Hepatocyte (in vitro differentiated cells): ENCODE results near the gene IL23R. TPM values are rescaled to one million over a fixed set of nuclear protein-coding genes. Genes with fewer than 3 reads are reported as not detected.

Source experiments
- DNase-seq: peaks from one replicate; pipeline ENCODE4 v3.0.0-alpha.2; 2016; ENCODE audit warnings: low spot score
- H2AFZ ChIP-seq: fragments of 200-600 bp; sonication (generic); 2 replicates; pipeline ENCODE4 v1.6.0; 2016; ENCODE audit warnings: antibody characterized with exemption, mild to moderate bottlenecking
- H3K27ac ChIP-seq: fragments of 200-600 bp; sonication (generic); 2 replicates; pipeline ENCODE4 v1.5.1; 2016; ENCODE audit warnings: mild to moderate bottlenecking
- H3K27me3 ChIP-seq: fragments of 200-600 bp; sonication (generic); 2 replicates; pipeline ENCODE4 v1.6.1; 2016
- H3K36me3 ChIP-seq: fragments of 200-600 bp; sonication (generic); replicated peaks from 2 replicates; pipeline ENCODE4 v1.5.1; 2016; ENCODE audit warnings: low read depth; ENCODE audit not compliant: insufficient read depth
- H3K4me1 ChIP-seq: fragments of 200-600 bp; sonication (generic); 2 replicates; pipeline ENCODE4 v1.5.1; 2016; ENCODE audit warnings: mild to moderate bottlenecking, moderate library complexity; ENCODE audit not compliant: insufficient read depth
- H3K4me2 ChIP-seq: fragments of 200-600 bp; sonication (generic); 2 replicates; pipeline ENCODE4 v1.6.0; 2016
- H3K4me3 ChIP-seq: fragments of 200-600 bp; sonication (generic); 2 replicates; pipeline ENCODE4 v1.5.1; 2016; ENCODE audit warnings: mild to moderate bottlenecking
- H3K79me2 ChIP-seq: fragments of 200-600 bp; sonication (generic); 2 replicates; pipeline ENCODE4 v1.6.0; 2017; ENCODE audit warnings: mild to moderate bottlenecking
- H3K9me2 ChIP-seq: fragments of 200-600 bp; sonication (generic); replicated peaks from 2 replicates; pipeline ENCODE4 v1.6.0; 2017; ENCODE audit warnings: mild to moderate bottlenecking; ENCODE audit not compliant: insufficient read depth
- H3K9me3 ChIP-seq: fragments of 200-600 bp; sonication (generic); 2 replicates; pipeline ENCODE4 v1.5.1; 2016; ENCODE audit warnings: low read depth, mild to moderate bottlenecking
- H4K20me1 ChIP-seq: fragments of 200-600 bp; sonication (generic); 2 replicates; pipeline ENCODE4 v1.6.0; 2016; ENCODE audit warnings: mild to moderate bottlenecking; ENCODE audit not compliant: insufficient read depth, poor library complexity, severe bottlenecking
- CTCF ChIP-seq: fragments of 200-600 bp; sonication (generic); IDR thresholded peaks from 2 replicates; pipeline ENCODE4 v1.5.1; 2016; ENCODE audit warnings: antibody characterized with exemption, mild to moderate bottlenecking; ENCODE audit not compliant: poor library complexity
- EZH2 ChIP-seq: fragments of 200-600 bp; sonication (generic); IDR thresholded peaks from 2 replicates; pipeline ENCODE4 v1.6.1; 2016; ENCODE audit warnings: antibody characterized with exemption, mild to moderate bottlenecking, borderline replicate concordance
- EZH2phosphoT487 ChIP-seq: fragments of 200-600 bp; sonication (generic); IDR thresholded peaks from one replicate; pipeline ENCODE4 v1.6.1; 2018; ENCODE audit warnings: antibody characterized with exemption, mild to moderate bottlenecking, low read depth, moderate library complexity; ENCODE audit not compliant: unreplicated experiment, severe bottlenecking
- WGBS: methylation state at CpG from one replicate; pipeline ENCODE4 v1.1.6; 2016; ENCODE audit warnings: low lambda C conversion rate; ENCODE audit errors: missing lambda C conversion rate; 5-methylcytosine and 5-hydroxymethylcytosine counted together
- polyA plus RNA-seq: library from polyadenylated mRNA; unstranded; fragments of >200 nt; fragmentation: Nextera tagmentation; extraction: Ambion mirVana; gene quantifications from 2 replicates; pipeline ENCODE4 v1.2.1, GENCODE V29; 2016
- total RNA-seq: library from RNA; depleted of rRNA; stranded (reverse); fragments of >200 nt; gene quantifications from 2 replicates; pipeline ENCODE4 v1.2.3, GENCODE V29; 2014

Gene IL23R
- total and polyA plus RNA-seq, 2 experiments from 2014 or later: 0.20 TPM; not detected in 1

GRCh38 chr1:67264152-67264551 lies 97.9 kb downstream of the IL23R start:
- DNase-seq: no peak
- H3K4me2 ChIP-seq: no peak overlapping the region
- no peak overlapping the region for H3K4me3 ChIP-seq
- no peaks in the 10 kb centered on the region for H4K20me1 ChIP-seq
- no peaks in the 10 kb centered on the region for H3K79me2 ChIP-seq
- H3K27me3 ChIP-seq: peaks cover 2% of the 10 kb centered on the region
- no peaks in the 10 kb centered on the region for H3K36me3 ChIP-seq
- no peaks in the 10 kb centered on the region for H3K9me3 ChIP-seq
- no peaks in the 10 kb centered on the region for H3K4me1 ChIP-seq
- TF ChIP-seq EZH2 (no peak), EZH2phosphoT487 (no peak), CTCF (no peak)
- no peak overlapping the region for H2AFZ ChIP-seq
- no peaks in the 10 kb centered on the region for H3K9me2 ChIP-seq
- H3K27ac ChIP-seq: no peak overlapping the region

GRCh38 chr1:67264899-67265298 lies 98.6 kb downstream of the IL23R start:
- Histone ChIP-seq H3K79me2 (no peaks in the 10 kb centered on the region), H3K27me3 (peaks cover 2% of the 10 kb centered on the region), H3K27ac (no peak overlapping the region), H3K4me1 (no peaks in the 10 kb centered on the region), H3K9me2 (no peaks in the 10 kb centered on the region), H4K20me1 (no peaks in the 10 kb centered on the region), H3K4me2 (no peak overlapping the region), H3K4me3 (no peak overlapping the region), H3K36me3 (no peaks in the 10 kb centered on the region), H2AFZ (no peak overlapping the region), H3K9me3 (no peaks in the 10 kb centered on the region)
- no peak for DNase-seq
- TF ChIP-seq EZH2phosphoT487: no peak
- no peak for TF ChIP-seq EZH2
- no peak for TF ChIP-seq CTCF
- 65% methylated on average over 3 of the region's 3 CpGs for WGBS

GRCh38 chr1:67269061-67269460 lies 102.8 kb downstream of the IL23R start:
- Histone ChIP-seq H3K27ac (no peak overlapping the region), H4K20me1 (no peaks in the 10 kb centered on the region), H3K4me3 (no peak overlapping the region), H3K4me1 (no peaks in the 10 kb centered on the region), H3K9me2 (no peaks in the 10 kb centered on the region), H2AFZ (no peak overlapping the region), H3K9me3 (no peaks in the 10 kb centered on the region), H3K36me3 (no peaks in the 10 kb centered on the region), H3K79me2 (no peaks in the 10 kb centered on the region), H3K27me3 (no peaks in the 10 kb centered on the region), H3K4me2 (no peak overlapping the region)
- no peak for DNase-seq
- 95% methylated on average over 3 of the region's 3 CpGs for WGBS
- TF ChIP-seq CTCF (no peak), EZH2phosphoT487 (no peak), EZH2 (no peak)

GRCh38 chr1:67270541-67270940 lies 104.3 kb downstream of the IL23R start:
- TF ChIP-seq EZH2 (no peak), CTCF (no peak), EZH2phosphoT487 (no peak)
- no peak overlapping the region for H3K4me3 ChIP-seq
- H3K9me3 ChIP-seq: no peaks in the 10 kb centered on the region
- no peak overlapping the region for H2AFZ ChIP-seq
- no peak overlapping the region for H3K4me2 ChIP-seq
- 92% methylated on average over 3 of the region's 3 CpGs for WGBS
- no peaks in the 10 kb centered on the region for H3K79me2 ChIP-seq
- no peak overlapping the region for H3K27ac ChIP-seq
- H3K36me3 ChIP-seq: no peaks in the 10 kb centered on the region
- H3K4me1 ChIP-seq: no peaks in the 10 kb centered on the region
- no peaks in the 10 kb centered on the region for H4K20me1 ChIP-seq
- no peaks in the 10 kb centered on the region for H3K9me2 ChIP-seq
- H3K27me3 ChIP-seq: no peaks in the 10 kb centered on the region
- no peak for DNase-seq
